ENCODE measurements around the gene TH. TPM values are rescaled to one million over a fixed set of nuclear protein-coding genes. Genes with fewer than 3 reads are reported as not detected.

Gene TH
- polyA plus RNA-seq, 2 of the 4 experiments (the other 2 are of a cell fraction), result not detected

DNA sequence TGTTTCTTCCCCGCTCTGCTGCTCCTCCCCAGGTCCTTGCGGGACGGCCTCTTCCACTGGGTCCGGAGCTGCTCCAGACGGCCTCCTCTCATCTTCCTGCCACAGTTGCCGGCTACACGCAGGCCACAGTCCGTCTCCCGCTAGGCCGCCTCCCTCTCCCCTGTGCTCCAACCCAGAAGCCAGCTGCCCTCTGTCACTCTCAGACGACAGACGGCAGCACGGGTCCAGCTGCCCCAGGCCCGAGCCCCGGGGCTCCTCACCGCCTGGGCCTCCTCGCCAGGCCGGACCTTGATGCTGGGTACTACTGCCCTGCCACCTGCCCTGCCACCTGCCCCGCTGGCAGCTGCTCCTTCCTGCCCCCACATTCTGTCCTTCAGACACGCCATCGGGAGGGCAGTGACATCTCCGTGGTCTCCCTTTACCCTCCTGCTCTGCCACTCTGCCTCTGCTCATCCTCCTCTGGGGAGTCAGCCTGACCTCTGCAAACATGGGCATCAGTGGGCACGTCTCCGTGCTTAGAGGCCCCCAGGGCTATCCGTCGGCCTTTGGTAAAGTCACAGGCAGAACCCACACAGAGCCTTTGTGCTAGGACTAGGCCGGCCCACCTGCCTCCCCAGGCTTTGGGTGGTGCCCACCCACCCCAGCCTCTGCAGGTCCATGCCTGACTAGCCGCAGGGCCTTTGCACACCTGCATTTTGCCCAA lies 43.1 kb upstream of the TH start:
- TF ChIP-seq HOXB5 (CRISPR knock-in tag; IDR thresholded peaks at IDR 0.05) (no peak), JUN (IDR thresholded peaks at IDR 0.05) (no peak), ZC3H11A (IDR thresholded peaks at IDR 0.05) (no peak), PHF8 (IDR thresholded peaks at IDR 0.05; ENCODE audit: borderline replicate concordance, low read depth) (no peak), TFCP2L1 (CRISPR knock-in tag; IDR thresholded peaks at IDR 0.05) (no peak), NPAS2 (CRISPR knock-in tag; IDR thresholded peaks at IDR 0.05; ENCODE audit: borderline replicate concordance) (no peak), HOXB13 (CRISPR knock-in tag; IDR thresholded peaks at IDR 0.05; ENCODE audit: low read depth) (no peak), NFE2L2 (conservative IDR thresholded peaks at IDR 0.05; ENCODE audit: low read length) (no peak), POLR2A (IDR thresholded peaks at IDR 0.05; ENCODE audit: low read length) (no peak), MYC (IDR thresholded peaks at IDR 0.05; ENCODE audit: borderline replicate concordance, low read length) (no peak), ESRRA (IDR thresholded peaks at IDR 0.05; ENCODE audit: borderline replicate concordance, low read length) (no peak), FOXS1 (CRISPR knock-in tag; IDR thresholded peaks at IDR 0.05) (no peak), CBX8 (IDR thresholded peaks at IDR 0.05) (no peak)
- TF ChIP-seq, protein P1, sequence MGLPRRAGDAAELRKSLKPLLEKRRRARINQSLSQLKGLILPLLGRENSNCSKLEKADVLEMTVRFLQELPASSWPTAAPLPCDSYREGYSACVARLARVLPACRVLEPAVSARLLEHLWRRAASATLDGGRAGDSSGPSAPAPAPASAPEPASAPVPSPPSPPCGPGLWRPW (IDR thresholded peaks at IDR 0.05), result no peak
- TF ChIP-seq, protein P2, sequence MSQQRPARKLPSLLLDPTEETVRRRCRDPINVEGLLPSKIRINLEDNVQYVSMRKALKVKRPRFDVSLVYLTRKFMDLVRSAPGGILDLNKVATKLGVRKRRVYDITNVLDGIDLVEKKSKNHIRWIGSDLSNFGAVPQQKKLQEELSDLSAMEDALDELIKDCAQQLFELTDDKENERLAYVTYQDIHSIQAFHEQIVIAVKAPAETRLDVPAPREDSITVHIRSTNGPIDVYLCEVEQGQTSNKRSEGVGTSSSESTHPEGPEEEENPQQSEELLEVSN (IDR thresholded peaks at IDR 0.05; ENCODE audit: borderline replicate concordance, low read depth), result no peak
- TF ChIP-seq, protein P3, sequence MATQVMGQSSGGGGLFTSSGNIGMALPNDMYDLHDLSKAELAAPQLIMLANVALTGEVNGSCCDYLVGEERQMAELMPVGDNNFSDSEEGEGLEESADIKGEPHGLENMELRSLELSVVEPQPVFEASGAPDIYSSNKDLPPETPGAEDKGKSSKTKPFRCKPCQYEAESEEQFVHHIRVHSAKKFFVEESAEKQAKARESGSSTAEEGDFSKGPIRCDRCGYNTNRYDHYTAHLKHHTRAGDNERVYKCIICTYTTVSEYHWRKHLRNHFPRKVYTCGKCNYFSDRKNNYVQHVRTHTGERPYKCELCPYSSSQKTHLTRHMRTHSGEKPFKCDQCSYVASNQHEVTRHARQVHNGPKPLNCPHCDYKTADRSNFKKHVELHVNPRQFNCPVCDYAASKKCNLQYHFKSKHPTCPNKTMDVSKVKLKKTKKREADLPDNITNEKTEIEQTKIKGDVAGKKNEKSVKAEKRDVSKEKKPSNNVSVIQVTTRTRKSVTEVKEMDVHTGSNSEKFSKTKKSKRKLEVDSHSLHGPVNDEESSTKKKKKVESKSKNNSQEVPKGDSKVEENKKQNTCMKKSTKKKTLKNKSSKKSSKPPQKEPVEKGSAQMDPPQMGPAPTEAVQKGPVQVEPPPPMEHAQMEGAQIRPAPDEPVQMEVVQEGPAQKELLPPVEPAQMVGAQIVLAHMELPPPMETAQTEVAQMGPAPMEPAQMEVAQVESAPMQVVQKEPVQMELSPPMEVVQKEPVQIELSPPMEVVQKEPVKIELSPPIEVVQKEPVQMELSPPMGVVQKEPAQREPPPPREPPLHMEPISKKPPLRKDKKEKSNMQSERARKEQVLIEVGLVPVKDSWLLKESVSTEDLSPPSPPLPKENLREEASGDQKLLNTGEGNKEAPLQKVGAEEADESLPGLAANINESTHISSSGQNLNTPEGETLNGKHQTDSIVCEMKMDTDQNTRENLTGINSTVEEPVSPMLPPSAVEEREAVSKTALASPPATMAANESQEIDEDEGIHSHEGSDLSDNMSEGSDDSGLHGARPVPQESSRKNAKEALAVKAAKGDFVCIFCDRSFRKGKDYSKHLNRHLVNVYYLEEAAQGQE (IDR thresholded peaks at IDR 0.05), result no peak
- peaks cover 31% of the 10 kb centered on the region for H3K4me1 ChIP-seq
- POLR2A ChIA-PET, result no interaction called here
- H3K27ac ChIP-seq, result no peak overlapping the region; a peak in 2 of 6 replicates
- no peak overlapping the region for H3K4me3 ChIP-seq
- ATAC-seq (no peak), DNase-seq (ENCODE audit: low read depth in 1 of 2, low spot score in 1 of 2) (no peak), FAIRE-seq (no peak)
- WGBS (ENCODE audit: missing lambda C conversion rate), result 89% methylated on average over 23 of the region's 28 CpGs
- no peak overlapping the region for H3K4me2 ChIP-seq
- H3K9me3 ChIP-seq, result no peaks in the 10 kb centered on the region
- CTCF ChIA-PET, result interaction anchor here (0.6 to 1.7 kb wide), 5 partner anchors 14 to 296 kb away, joined by 3 to 6 read pairs (median 3); no protein-coding TSS in a partner anchor

DNA sequence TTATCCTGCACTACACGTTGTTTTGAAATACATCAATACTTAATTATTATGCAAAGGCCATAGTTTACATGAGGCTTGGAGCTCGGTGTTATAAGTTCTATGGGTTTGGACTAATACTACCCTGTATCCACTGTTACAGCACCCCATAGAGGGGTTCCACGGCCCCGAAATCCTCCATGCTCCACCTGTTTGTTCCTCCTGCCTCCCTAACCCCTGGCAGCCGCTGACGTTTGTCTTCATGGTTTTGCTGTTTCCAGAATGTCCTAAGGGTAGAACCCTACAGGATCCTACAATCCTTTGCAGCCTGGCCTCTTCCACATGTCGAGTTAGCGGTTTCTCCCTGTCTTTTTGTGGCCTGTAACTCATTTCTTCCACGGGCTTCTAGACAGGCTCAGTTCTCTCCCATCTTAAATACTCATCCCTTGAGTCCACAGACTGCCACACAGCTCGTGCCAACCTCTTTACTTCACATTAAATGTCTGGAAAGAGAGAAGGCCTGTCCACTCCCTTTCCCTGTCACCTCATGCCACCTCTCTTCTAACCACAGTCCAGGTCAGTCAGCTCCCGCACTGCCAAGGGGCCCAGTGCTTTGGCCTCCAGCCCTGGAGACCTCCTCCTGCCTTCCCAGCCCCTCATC lies 42.4 kb upstream of the TH start:
- Histone ChIP-seq H3K27ac (peak overlapping the region in 1 of 2 experiments; percentile 45; a peak in 2 of 6 replicates), H3K4me3 (no peak overlapping the region), H3K4me1 (peaks cover 31% of the 10 kb centered on the region), H3K4me2 (no peak overlapping the region), H3K9me3 (no peaks in the 10 kb centered on the region)
- DNase-seq (ENCODE audit: low read depth in 1 of 2, low spot score in 1 of 2) (no peak), FAIRE-seq (no peak), ATAC-seq (no peak)
- CTCF ChIA-PET, result interaction anchor here (0.8 to 1.7 kb wide), 5 partner anchors 15 to 207 kb away, joined by 3 to 6 read pairs (median 4); no protein-coding TSS in a partner anchor
- POLR2A ChIA-PET, result no interaction called here
- 64% methylated on average over 11 of the region's 11 CpGs for WGBS (ENCODE audit: missing lambda C conversion rate)
- TF ChIP-seq RAD21 (conservative IDR thresholded peaks at IDR 0.05 in 1 of 2, IDR thresholded peaks at IDR 0.05 in 1 of 2), result no peak
- TF ChIP-seq KDM5A (IDR thresholded peaks at IDR 0.05), result no peak
- TF ChIP-seq HDAC2 (IDR thresholded peaks at IDR 0.05), result no peak
- no peak for TF ChIP-seq NFE2L2 (conservative IDR thresholded peaks at IDR 0.05; ENCODE audit: low read length)
- TF ChIP-seq, protein P4, sequence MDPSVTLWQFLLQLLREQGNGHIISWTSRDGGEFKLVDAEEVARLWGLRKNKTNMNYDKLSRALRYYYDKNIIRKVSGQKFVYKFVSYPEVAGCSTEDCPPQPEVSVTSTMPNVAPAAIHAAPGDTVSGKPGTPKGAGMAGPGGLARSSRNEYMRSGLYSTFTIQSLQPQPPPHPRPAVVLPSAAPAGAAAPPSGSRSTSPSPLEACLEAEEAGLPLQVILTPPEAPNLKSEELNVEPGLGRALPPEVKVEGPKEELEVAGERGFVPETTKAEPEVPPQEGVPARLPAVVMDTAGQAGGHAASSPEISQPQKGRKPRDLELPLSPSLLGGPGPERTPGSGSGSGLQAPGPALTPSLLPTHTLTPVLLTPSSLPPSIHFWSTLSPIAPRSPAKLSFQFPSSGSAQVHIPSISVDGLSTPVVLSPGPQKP (IDR thresholded peaks at IDR 0.05; ENCODE audit: low read depth, low read length), result no peak
- TF ChIP-seq HOXB5 (CRISPR knock-in tag; IDR thresholded peaks at IDR 0.05), result no peak
- no peak for TF ChIP-seq JUN (IDR thresholded peaks at IDR 0.05)
- no peak for TF ChIP-seq MAFK (IDR thresholded peaks at IDR 0.05; ENCODE audit: partially characterized antibody)
- no peak for TF ChIP-seq MAZ (IDR thresholded peaks at IDR 0.05; ENCODE audit: borderline replicate concordance, low read depth, low read length)
- no peak for TF ChIP-seq ESRRA (IDR thresholded peaks at IDR 0.05; ENCODE audit: borderline replicate concordance, low read length)
- no peak for TF ChIP-seq CHD2 (IDR thresholded peaks at IDR 0.05; ENCODE audit: low read length, partially characterized antibody)
- TF ChIP-seq, protein P5, sequence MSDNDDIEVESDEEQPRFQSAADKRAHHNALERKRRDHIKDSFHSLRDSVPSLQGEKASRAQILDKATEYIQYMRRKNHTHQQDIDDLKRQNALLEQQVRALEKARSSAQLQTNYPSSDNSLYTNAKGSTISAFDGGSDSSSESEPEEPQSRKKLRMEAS (IDR thresholded peaks at IDR 0.05), result no peak
- TF ChIP-seq KDM1A (IDR thresholded peaks at IDR 0.05; ENCODE audit: low read depth), result no peak
- TF ChIP-seq, protein P6, sequence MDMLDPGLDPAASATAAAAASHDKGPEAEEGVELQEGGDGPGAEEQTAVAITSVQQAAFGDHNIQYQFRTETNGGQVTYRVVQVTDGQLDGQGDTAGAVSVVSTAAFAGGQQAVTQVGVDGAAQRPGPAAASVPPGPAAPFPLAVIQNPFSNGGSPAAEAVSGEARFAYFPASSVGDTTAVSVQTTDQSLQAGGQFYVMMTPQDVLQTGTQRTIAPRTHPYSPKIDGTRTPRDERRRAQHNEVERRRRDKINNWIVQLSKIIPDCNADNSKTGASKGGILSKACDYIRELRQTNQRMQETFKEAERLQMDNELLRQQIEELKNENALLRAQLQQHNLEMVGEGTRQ (IDR thresholded peaks at IDR 0.05), result no peak
- no peak for TF ChIP-seq SMC3 (IDR thresholded peaks at IDR 0.05)
- no peak for TF ChIP-seq ZNF302 (CRISPR knock-in tag; IDR thresholded peaks at IDR 0.05)
- TF ChIP-seq, protein P1 (IDR thresholded peaks at IDR 0.05), result no peak
- TF ChIP-seq CEBPB (IDR thresholded peaks at IDR 0.05), result no peak
- TF ChIP-seq CBX2 (IDR thresholded peaks at IDR 0.05; ENCODE audit: borderline replicate concordance, low read depth), result no peak

Measured in A549 (cell line).